Left forelimb (tissue), 1 donor: ENCODE data around the gene SEC14L5.
A peak's percentile ranks its signal among the peaks of the same experiment; 100 is the strongest.
"Not testable (repeated sequence)": the region's sequence is repeated elsewhere in the genome, so short reads cannot be mapped to it uniquely, and the experiment has no call there.

Source experiments
- DNase-seq: peaks from one replicate; pipeline ENCODE4 v3.0.0-alpha.2; 2018; ENCODE audit warnings: low spot score

The SEC14L5 gene

DNA sequence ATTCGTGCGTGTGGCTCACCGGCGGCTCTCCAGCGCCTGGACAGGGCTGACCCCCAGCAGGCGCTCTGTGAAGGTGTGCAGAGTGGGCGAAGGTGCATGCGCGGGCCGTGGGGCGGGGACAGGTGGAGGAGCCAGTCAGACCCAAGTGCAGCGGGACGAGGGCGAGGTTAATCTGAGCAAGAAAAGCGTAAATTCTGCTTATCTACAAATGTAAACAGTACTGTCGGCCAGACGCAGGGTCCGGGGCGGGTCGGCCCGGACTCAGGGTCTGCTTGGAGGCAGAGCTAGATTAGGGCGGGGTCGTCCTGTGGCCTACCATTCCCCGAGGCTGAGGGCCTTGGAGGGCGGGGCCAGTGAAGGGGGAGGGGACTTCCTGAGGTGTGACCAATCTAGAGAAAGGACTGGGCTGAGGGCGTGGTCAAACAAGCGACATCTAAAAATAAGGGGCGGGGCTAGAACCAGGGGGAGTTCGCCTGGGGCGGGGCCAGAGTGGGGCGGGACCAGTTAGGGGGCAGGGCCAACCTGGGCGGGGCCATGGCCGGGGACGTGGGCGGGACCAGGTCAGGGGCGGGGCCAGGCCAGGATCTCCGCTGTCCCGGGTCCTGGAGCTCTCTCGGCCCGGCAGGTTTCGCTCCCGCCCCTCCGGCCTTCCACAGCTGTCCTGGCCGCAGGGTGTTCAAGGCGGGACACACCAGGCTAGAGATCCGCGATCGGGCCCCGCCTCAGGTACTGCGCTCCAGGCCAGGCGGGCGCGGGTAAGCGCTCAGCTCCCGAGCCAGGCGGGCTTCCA, at the start of gene SEC14L5:
TSS of gene SEC14L5 (plus strand) at position 611 of the 790 bp plus-strand sequence. CDS start 994 bp downstream, outside the sequence.
- peak; percentile 93 for DNase-seq

DNA sequence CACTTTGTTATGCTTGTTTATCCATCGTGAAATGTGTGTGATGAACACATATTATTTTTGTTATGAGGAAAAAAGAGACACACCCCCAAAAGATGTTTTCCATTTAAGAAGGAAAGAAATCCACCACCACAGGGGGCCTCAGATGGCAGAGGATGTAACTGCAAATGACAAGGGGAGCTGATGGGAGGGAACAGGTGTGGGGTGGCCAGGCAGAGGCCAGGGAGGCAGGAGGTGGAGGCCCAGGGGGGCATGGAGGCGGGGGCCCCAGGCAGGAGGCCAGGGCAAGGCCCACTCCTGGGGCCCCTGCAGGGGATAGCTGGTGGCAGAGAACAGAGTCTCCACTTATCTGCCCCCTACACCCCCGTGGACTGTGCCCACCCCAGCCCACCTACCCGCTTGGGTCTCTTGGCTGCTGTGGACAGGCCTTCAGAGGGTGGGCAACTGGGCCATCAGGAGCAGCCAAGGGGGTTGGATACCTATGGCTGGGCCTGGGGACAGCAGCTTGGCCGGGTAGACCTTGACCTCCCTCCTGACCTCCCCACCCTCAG, 49.2 kb upstream of the SEC14L5 start:
- DNase-seq, result no peak

DNA sequence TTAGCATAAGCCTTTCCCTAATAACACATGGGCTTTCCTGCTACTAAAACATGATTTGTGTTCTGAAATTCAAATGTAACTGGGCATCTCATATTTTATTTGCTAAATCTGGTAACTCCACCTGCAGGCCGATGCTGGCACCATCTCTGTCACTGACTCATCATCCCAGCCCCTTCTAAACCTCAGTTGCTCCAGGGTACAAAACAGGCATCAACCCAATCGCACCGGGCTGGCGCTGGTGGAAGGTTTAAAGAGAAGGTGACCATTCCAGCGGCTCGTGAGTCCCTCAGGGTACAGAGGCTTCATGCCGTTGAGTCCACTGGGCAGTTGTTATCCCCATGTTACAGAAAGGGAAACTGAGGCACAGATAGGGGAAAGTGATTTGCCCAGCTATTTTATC, 48.3 kb upstream of the SEC14L5 start:
- no peak for DNase-seq

DNA sequence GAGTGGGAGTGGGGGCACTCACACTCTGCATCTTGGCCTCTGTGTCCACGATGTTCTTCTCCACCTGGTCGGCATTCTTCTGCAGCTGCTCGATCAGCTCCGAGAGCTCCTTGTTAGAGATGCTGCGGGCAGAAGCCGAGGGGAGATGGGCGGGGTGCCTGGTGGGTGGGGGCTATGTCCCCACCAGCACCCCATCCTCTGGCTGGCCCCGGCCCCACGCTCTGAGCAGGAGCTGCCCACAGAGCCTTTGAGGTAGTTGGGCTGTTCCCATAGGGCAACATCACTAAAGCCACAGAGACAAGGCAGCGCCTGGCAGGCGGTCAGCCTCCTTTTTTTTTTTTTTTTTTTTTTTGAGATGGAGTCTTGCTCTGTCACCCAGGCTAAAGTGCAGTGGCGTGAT, 47.3 kb upstream of the SEC14L5 start:
- DNase-seq, result no peak

DNA sequence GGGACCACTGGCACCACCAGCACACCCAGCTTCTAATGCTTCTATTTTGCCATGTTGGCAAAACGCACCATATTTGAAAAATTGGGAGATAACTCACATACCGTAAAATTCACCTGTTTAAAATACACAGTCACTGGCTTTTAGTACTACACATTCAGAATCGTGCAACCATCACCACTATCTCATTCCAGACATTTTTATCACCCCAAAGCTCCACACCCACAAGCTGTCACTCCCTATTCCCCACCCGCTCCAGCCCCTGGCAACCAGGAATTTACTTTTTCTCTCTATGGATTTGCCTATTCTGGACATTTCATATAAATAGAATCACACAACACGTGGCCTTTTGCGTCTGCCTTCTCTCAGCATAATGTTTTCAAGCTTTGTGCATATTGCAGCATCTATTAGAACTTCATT, 46.2 kb upstream of the SEC14L5 start:
- DNase-seq, result no peak

DNA sequence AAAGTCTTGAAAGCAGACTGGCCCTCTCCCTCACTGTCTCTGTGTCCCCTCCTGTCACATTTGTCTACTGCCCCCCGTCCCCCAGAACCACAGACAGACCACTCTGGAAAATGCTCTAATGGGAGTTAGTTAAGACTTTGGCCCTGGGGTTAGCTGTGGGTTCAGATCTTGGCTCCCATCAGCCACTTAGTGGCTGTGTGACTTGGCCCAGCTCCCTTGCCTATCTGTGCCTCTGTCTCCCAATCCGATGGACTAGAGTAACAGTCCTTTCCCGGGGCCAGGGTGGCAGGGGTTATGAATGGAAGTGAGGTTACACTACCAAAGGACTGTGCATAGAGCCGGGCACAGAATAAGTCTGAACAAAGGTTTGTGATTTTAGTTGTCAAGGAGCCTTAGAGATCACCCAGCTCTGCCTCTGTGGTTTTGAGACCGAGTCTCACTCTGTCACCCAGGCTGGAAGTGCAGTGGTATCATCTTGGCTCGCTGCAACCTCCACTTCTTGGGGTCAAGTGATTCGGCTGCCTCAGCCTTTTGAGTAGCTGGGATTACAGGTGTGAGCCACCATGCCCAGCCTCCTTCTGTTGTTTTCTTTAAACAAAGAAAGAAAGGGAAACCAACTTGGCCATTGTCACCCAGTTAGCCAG, 44.9 kb upstream of the SEC14L5 start:
- DNase-seq, result no peak

DNA sequence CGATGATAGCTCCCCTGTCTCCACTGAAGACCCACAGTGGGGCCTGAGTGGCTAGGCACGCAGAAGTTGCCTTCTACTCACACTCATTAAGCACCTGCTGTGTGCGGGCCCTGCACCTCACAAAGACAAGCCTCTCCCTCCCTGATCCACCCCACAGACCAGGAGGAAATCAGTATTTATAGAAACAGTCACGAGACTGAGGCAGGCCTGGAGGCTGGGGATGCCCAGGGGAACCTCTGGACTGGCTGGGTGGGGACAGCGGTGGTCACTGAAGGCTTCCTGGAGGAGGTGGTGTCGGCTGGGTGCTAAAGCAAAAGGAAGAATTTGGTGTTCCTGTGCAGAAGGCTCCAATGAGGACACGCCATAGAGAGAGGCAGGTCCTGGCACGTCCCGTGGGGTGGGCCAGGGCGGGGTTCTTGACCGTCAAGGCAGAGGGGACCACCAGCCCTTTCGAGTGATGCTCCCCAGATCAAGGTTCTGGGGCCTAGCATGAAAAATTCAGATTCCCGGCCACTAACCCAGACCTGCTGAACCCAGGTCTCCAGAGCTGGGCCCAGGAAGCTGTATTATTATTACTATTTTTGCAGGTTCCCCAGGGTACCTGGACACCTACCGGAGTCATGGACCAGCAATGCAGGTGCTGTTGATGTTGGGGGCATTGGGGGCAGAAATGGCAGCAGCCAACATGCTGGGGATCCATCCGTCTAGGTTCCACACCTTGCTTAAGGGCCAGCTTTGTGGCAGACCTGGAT, 44.2 kb upstream of the SEC14L5 start:
- no peak for DNase-seq

DNA sequence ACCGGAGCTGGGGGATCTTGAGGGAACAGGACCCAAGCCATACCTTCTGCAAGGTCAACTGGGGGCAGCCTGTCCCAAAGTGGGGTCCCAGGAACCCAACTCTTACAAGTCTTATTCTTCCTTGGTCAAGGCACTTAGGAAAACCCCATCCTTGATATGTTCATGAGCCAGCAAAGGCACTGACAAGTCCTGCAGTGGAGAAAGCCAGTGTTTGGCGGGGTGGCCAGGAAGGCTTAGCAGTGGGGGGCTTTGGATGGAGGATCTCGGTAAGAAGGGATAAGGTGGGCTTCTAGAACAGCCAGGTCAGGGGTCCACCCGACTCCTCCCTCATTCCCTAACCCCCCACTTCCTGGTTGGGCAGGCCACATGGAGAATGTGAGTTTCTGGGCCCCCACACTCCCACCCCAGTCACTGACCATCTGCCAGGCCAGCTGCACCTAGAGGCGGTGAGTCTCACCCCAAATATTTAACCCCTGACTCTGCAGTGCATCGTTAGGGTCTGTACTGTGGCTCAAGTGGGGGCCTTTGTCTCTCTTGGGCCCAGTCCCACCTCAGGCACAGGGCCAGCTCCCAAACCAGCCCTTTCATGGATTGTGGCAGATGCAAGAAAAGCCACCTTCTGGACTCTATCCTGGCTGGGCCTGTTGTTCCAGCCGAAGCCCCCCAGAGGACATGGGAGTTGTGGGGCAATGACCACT, 43.5 kb upstream of the SEC14L5 start:
- no peak for DNase-seq

DNA sequence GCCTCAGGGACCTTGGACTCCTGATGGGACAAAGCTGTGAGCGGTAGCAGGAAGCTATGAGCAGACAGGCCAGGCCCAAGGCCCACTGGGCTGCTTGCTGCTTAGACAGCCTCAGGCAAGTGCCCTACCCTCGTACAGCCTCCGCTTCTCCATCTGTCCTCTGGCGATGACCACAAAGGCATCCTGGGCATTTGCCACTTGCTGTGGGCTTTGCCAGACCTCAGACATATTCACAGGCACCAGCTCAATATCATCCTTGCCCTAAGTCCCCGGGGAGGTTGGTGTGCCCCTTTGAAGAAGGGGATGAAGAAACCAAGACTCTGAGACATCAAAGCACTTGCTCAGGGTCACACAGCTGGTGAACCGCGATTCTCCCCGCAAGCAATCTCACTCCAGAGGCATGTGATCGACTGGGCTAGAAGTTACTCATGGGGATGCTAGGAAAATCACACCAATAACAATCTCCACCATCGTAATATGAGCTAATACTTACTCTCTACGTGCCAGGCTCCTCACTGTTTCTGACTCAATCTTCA, 42.8 kb upstream of the SEC14L5 start:
- no peak for DNase-seq

DNA sequence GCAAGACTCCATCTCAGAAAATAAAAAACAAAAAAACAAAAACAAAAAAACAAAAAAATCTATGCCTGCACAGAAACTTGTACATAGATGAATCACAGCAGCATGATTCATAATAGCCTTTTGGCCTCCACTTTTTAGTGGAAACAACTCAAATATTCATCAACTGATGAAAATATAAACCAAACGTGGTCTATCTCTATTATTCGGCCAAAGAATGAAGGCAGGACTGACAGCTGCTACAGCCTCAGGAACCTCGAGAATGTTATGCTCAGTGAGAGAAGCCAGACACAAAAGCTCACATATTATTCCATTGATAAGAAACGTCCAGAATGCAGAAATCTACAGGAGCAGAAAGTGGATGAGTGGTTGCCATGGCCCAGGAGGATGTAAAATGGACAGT, 41.0 kb upstream of the SEC14L5 start:
- DNase-seq, result no peak

DNA sequence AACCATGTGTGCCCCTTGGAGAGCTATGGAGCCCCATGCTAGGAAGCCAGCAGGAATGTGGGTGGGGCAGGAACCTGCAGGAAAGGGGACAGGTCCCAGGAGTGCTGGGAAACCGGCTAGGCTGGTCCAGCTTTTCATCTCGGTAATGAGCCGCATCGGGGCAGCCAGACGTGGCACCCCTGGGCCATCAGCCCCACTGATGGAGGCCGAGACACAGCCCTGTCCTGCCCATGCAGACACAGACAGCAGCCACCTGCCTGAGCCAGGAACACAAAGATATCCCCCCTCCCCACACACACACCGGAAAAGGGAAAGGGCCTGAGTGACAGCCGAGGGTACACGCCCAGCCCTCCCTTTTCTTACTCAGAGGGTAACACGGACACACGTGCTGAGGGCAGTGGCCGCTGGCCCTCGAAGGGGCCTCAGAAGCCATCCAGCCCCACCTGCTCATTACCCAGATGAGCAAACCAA, 39.3 kb upstream of the SEC14L5 start:
- DNase-seq, result no peak

DNA sequence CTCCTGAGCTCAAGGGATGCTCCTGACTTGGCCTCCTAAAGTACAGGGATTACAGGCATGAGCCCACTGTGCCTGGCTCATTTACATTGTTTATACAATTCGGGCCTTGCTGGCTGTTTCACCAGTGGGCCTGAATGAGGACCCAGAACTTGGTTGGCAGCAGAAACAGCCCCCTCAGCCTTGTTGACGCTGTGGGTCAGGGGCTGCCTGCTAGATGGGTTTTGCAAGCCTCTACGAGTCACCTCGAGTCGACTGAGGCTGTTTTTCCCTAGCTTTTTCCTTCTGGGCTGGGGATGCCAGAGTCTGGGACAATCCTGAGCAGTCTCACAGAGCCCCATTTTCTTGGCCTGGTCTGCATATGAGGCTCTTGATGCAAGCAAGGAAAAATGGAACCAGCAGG, 37.3 kb upstream of the SEC14L5 start:
- no peak for DNase-seq

DNA sequence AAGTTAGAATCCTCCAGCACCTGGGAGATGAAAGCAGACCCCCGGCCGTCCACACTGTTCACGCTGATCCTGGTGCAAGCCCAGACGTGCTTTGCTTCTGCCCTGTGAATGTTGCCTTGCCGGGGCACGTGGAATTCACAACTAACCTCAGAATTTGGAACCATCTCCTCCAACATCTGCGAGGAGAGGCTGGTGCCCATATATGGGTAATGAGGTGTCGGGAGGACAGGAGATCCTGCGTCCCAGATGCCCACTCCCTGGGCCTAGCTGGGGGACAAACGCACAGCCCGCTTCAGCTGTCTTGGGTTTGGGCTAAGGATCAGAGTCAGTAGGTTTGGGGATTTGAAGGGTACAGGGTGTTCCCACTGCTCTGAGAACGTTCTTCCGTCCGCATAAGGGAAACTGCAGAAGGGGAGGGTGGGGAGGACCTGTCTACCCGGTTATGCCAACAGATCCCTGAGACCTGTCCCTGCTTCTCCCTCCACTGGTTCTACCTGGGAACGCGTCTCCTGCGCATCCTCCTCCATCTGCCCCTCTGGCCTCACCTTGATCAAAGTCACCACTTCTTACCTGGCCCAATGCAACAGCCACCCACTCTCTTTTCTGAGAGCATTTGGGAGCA, 35.3 kb upstream of the SEC14L5 start:
- DNase-seq, result no peak

DNA sequence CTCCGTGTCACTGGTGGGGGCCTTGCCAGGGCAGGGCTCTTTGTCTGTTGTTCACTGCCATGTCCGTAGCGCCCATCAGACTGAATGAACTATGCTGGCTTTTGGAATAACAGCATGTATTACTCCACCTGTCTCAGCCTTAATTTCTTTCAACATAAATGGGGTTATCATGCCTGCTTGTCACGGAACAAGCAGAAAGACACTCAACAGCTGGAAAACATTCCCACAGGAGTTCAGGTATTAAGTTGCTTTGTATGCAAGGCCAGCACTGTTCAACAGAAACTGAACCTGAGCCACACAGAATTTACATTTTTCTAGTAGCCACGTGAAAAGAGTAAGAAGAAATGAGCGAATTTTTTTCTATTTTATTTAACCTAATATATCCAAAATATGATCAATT, 34.3 kb upstream of the SEC14L5 start:
- DNase-seq, result no peak

DNA sequence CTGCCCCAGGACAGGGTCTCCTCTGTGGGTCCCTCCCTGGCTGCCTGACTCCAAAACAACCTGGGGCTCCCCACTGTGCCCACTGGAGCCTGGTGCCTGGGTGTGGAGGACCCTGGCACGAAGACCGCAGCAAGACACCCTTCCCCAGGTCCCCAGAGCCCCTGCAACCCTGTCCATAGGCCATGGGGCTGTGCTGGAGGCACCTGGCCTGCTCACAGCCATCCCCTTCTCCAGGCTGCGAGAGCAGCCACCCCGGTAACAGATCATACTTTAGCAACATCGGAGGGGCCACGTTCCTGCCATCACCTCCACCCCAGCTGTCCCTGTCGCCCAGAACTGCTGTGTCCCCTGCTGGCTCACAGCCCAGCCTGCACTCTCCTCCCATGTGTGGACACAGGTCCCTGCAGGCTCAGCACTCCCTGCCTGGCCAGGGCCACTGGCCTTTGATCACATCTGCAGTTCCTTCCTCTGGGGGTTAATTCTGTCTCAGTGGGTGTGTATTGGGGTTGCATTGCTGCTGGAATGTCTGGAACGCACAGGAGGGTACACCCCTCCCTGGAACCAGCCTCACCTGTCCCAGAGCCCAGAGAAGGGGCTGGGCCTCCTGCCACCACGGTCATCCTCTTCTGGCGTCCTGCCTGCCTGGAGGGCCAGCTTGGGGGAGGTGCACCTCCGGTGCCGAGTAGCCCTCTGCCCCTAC, 33.4 kb upstream of the SEC14L5 start:
- no peak for DNase-seq

DNA sequence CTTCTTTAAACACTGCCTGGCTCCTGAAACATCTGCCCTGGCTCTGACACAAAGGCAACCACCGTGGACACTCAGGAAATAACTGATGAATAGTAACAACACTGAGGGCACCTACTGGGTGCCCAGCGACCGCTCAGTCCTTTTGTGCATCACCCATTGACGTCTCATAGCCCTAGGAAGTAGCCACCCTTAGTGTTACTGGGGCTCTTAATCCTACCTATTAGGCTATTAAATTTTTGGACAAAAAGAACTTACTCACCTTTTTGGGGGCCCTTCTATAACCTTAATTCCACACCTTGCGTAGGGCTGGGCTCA, 32.9 kb upstream of the SEC14L5 start:
- no peak for DNase-seq

DNA sequence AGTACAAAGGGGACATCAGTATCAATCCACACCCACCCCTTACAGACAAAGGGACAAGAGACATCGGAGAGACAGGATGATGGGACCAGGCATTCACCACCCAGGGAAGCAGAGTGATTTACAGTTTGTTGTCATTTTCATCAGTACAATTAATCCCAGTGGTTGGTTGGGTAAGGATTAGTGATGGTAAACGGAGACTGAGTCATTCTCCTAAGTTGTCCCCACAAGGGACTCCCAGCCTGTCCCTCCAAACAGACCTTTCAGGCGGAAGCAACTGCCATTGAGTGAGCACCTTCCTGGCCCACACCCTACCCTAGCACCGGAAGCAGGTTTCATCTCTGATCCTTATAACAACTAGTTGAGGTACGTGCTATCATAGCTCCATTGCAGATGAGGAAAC, 32.3 kb upstream of the SEC14L5 start:
- no peak for DNase-seq

DNA sequence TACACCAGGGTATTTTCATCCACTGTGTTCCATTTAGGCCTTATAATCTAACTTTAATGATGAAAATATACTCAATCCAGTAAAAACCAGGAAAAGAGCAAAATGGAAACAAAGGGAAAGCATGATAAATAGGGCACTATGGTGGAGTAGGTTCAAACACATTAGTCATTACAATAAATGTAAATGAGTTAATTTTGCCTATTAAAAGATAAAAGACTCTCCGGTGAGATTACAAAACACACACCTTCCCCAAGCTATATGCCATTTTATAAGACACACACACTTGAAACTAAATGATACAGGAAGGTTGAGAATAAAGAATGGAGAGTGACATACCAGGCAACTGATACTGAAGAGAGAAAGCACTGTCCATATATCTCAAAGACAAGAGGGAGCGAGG, 31.2 kb upstream of the SEC14L5 start:
- DNase-seq, result no peak

DNA sequence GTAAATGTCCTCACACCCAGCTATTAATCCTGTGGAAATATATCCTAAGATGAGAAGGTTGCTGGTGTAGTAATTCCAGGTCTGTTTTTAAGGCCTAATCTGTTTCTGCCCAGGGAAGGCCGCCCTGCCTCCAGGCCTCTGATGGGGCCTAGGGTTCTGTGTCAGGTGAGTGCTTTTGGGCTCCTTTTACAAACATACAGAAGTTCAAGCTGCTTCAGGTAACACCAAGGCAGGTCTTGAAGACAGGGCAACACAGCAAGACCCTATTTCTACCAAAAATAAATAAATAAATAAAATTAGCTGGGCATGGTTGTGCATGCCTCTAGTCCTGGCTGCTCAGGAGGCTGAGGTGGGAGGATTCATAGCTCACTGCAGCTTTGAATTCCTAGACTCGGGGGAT, 30.5 kb upstream of the SEC14L5 start:
- DNase-seq, result no peak

DNA sequence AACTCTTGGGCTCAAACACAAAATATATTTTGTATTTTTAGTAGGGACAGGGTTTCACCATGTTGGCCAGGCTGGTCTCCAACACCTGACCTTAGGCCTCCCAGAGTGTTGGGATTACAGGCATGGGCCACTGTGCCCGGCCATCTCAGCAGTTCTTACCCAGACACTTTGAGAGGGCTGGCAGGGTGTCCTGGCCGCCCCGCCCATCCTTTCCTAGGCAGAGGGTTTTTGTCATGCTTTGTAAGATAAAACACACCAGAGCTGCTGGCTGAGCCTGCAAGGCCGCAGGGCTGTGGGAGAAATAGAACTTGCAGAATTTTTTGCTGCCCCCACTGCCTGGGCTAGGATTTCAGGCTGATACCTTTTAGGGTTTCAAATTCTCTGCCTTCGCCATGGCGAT, 29.9 kb upstream of the SEC14L5 start:
- DNase-seq, result no peak

DNA sequence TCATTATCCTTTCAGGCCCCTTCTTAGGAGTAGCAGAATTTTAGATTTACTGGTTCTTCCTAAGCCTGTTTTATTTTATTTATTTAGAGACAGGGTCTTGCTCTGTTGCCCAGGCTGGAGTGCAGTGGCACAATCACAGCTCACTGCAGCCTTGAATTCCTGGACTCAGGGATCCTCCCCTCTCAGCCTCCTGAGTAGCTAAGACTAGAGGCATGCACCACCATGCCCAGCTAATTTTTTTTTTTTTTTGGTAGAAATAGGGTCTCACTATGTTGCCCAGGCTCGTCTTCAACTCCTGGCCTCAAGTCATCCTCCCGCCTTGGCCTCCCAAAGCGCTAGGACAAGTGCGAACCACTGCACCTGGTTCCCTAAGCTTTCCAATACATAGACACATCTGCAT, 28.5 kb upstream of the SEC14L5 start:
- DNase-seq, result not testable (repeated sequence)
